ENCODE data around the gene C10orf105. TPM values are rescaled to one million over a fixed set of nuclear protein-coding genes. Genes with fewer than 3 reads are reported as not detected.

C10orf105 gene
- total and polyA plus RNA-seq, 2 of the 8 experiments (the other 6 are each of a cell fraction or from before 2014, with no cell fraction given) = 0.71 to 0.73 TPM

- no peak overlapping the region; the same call in 1 of the 2 replicates for H2BK15ac ChIP-seq (ENCODE audit: low read length)
- ChIA-PET POLR2A (ENCODE audit: partially characterized antibody) (interaction anchor here (0.9 to 1.7 kb wide), 2 partner anchors 9 to 78 kb away, joined by 3 read pairs; no protein-coding TSS in a partner anchor), CTCF (ENCODE audit: partially characterized antibody) (interaction anchor here (0.8 to 11.1 kb wide), 40 partner anchors 8 to 390 kb away, joined by 3 to 169 read pairs (median 6); partner anchors contain the start of gene VSIR)
- H3K56ac ChIP-seq (replicated peaks; ENCODE audit: insufficient read length, low read depth, low read length) = no peak overlapping the region
- H3K79me2 ChIP-seq (ENCODE audit: control insufficient read depth in 1 of 2, insufficient read depth in 2 of 2, low read length in 2 of 2) = no peaks in the 10 kb centered on the region
- no peak overlapping the region for H2BK12ac ChIP-seq (ENCODE audit: low read depth, low read length)
- H3K4me1 ChIP-seq (replicated peaks in 1 of 4; ENCODE audit: control insufficient read depth in 3 of 4, insufficient read depth in 4 of 4, low read length in 3 of 4) = no peaks in the 10 kb centered on the region; a peak in 2 of 7 replicates
- no peak overlapping the region for H3K4ac ChIP-seq (replicated peaks; ENCODE audit: insufficient read length, low read depth, low read length)
- no peak for DNase-seq (ENCODE audit: low read depth in 1 of 2, low spot score in 2 of 2)
- no peak overlapping the region for H3K18ac ChIP-seq (ENCODE audit: extremely low read depth, low read length)
- no peaks in the 10 kb centered on the region for H4K20me1 ChIP-seq (replicated peaks in 1 of 2; ENCODE audit: control insufficient read depth in 1 of 2, insufficient read depth in 2 of 2, low read length in 2 of 2)
- H2BK5ac ChIP-seq (ENCODE audit: low read depth, low read length) = no peak overlapping the region
- no peaks in the 10 kb centered on the region for H3K36me3 ChIP-seq (ENCODE audit: control insufficient read depth in 2 of 4, insufficient read depth in 4 of 4, low read length in 3 of 4)
- H3K14ac ChIP-seq (ENCODE audit: insufficient read length) = no peak overlapping the region
- no peaks in the 10 kb centered on the region for H3K9me3 ChIP-seq (ENCODE audit: insufficient read depth in 2 of 2, low read depth in 1 of 2, low read length in 1 of 2)
- H3K23ac ChIP-seq (ENCODE audit: insufficient read length) = no peak overlapping the region
- H3K27ac ChIP-seq (ENCODE audit: low read depth, low read length) = no peak overlapping the region
- H3K23me2 ChIP-seq (ENCODE audit: low read depth, low read length) = no peaks in the 10 kb centered on the region
- no peak overlapping the region for H3K4me2 ChIP-seq (ENCODE audit: insufficient read depth in 1 of 2, low read depth in 2 of 2, low read length in 2 of 2)
- no peak overlapping the region for H3K4me3 ChIP-seq (ENCODE audit: extremely low read depth in 1 of 4, insufficient read depth in 2 of 4, low read depth in 3 of 4, low read length in 4 of 4)
- no peak overlapping the region for H4K5ac ChIP-seq (ENCODE audit: insufficient read length, low read depth, low read length)
- no peaks in the 10 kb centered on the region for H3K79me1 ChIP-seq (ENCODE audit: low read depth, low read length)
- no peak overlapping the region for H3K9ac ChIP-seq (replicated peaks in 1 of 4; ENCODE audit: extremely low read depth in 1 of 4, low read depth in 3 of 4, low read length in 3 of 4)
- H2BK120ac ChIP-seq (replicated peaks; ENCODE audit: low read depth, low read length) = no peak overlapping the region
- no peak overlapping the region for H4K91ac ChIP-seq (replicated peaks; ENCODE audit: insufficient read length, low read length)
- no peak overlapping the region for H2BK20ac ChIP-seq (ENCODE audit: low read length)
- no peak overlapping the region for H2AFZ ChIP-seq (ENCODE audit: low read length)
- WGBS, 2 experiments (ENCODE audit: extremely low coverage in 1 of 2, insufficient coverage in 1 of 2, insufficient read length in 1 of 2, insufficient replicate concordance in 2 of 2, low coverage in 1 of 2, low lambda C conversion rate in 2 of 2, missing lambda C conversion rate in 1 of 2) = 70% methylated on average over 7 of the region's 7 CpGs; no CpG with 5 or more reads in 1 of the 2 experiments
- FAIRE-seq = no peak
- no peaks in the 10 kb centered on the region for H3K27me3 ChIP-seq (replicated peaks in 1 of 4; ENCODE audit: control insufficient read depth in 3 of 4, extremely low read depth in 1 of 4, insufficient read depth in 3 of 4, low read length in 3 of 4)
- H4K8ac ChIP-seq (ENCODE audit: extremely low read depth, insufficient read depth, low read length) = no peak overlapping the region
- no peak overlapping the region for H2AK5ac ChIP-seq (ENCODE audit: low read depth, low read length)
- TF ChIP-seq ATF3 (IDR thresholded peaks at IDR 0.05; ENCODE audit: insufficient read depth, low read depth, low read length) (no peak), NANOG (IDR thresholded peaks at IDR 0.05; ENCODE audit: insufficient read depth, low read depth, low read length, poor library complexity, severe bottlenecking) (no peak)
Measured at GRCh38 chr10:71697938-71698709, 21.5 kb downstream of the C10orf105 start.
